GM12892 (cell line): ENCODE measurements around the gene NUFIP1.

Source experiments
- POLR2A ChIP-seq: IDR thresholded peaks from 2 replicates; pipeline ENCODE4 v1.6.1; 2011; ENCODE audit warnings: low read depth, low read length, control low read depth
- TAF1 ChIP-seq: IDR thresholded peaks from 2 replicates; pipeline ENCODE4 v1.6.1; 2011; ENCODE audit warnings: low read depth, mild to moderate bottlenecking, control low read depth, low read length, borderline replicate concordance

DNA sequence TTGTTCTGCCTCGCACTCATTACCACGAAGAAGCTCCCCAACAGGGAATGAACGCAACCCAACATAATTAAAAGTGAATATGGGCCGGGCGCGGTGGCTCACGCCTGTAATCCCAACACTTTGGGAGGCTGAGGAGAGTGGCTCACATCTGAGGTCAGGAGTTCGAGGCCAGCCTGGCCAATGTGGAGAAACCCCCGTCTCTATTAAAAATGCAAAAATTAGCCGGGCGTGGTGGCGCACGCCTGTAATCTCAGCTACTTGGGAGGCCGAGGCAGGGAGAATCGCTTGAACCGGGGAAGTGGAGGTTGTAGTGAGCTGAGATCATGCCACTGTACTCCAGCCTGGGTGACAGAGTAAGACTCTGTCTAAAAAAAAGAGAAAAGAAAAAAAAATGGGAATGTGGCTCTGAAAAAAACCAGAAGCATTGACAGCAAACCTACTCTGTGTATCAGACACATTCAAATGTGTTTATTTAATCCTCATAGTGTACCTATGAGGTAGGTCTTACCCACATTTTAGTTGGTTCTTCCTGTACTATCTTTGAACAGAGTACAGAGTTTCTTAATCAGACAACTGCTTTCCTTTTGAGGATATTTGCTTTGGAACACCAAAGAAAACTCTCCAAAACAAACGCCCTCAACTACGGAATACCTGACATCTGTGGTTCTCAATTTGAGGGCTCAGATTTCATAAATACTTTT lies 70.0 kb downstream of the NUFIP1 start:
- TF ChIP-seq POLR2A (no peak), TAF1 (no peak)
